Ramos (cell line): Measurements from ENCODE around the gene ACTL8.

ENCODE experiments used
- in situ Hi-C: fragments of 300-500 bp; cut with MboI; formaldehyde crosslinking; loops from one replicate; pipeline ENCODE4 v1.14.3; 2022; ENCODE audit warnings: low sequenced_read_pairs; ENCODE audit not compliant: unreplicated experiment

ACTL8 gene

DNA sequence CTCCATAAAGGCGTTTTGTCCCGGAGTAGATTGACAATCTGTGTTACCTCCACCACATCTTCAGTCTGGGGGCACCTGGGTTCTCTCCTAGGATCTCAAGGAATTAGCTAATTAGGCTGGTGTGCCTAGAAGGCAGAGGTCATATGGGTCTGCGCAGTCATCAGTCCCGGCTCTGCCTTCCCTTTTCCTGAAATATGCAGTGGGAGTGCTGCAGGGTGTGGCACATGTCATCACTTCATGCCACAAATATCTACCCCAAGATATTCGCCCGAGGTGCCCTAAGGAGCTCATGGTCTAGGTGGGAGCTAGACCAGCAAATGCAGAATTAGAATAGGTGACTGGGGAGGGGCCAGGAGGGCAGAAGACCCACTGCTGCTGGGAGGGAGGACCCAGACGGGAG lies 42.9 kb downstream of the ACTL8 start:
- in situ Hi-C loops = no loop called here

DNA sequence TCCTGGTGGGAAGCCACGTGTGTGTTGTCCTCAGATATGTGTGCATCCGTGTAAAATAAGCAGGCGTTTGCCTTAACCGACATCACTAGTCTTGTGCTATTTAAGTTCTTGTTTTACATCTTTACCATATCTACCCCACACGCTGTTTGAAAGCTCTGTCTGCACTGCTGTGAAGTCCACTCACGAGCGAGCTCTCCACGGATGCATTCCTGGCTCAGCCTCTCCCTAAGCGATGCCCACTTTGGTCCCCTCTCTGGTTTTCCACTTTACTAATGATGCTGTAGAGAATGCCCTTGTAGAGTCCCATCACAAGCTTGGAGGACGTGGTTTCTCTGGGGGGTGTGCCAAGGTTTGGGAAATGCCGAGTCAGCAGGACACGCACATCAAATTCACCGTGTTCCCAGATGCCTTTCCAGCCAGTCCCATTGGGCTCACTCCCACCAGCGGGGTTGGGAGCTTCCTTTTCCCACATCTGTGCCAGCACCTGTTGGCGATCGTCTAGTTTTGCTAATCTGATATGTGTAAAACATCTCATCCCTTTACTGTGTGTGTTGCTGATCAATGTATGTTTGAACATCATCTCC lies 43.8 kb downstream of the ACTL8 start:
- in situ Hi-C loops = no loop called here

DNA sequence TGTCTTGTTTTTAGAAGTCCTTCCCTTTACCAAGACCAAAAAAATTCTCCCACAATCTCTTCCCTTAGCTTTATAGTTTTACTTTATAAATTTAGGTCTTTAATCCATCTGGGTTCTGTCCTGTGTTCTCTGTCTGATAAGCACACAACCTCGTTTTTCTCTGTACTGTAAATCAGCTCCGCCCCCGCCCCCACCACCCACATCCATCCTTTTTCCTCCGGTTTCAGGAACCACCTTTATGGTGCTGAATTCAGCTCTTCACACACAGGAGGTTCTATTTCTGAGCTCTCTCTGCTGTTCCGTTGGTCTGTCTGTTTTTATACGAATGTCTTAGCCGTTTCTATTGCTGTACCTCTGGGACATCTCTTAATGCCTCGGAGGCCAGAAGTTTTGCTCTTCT lies 44.5 kb downstream of the ACTL8 start:
- in situ Hi-C loops = no loop called here

DNA sequence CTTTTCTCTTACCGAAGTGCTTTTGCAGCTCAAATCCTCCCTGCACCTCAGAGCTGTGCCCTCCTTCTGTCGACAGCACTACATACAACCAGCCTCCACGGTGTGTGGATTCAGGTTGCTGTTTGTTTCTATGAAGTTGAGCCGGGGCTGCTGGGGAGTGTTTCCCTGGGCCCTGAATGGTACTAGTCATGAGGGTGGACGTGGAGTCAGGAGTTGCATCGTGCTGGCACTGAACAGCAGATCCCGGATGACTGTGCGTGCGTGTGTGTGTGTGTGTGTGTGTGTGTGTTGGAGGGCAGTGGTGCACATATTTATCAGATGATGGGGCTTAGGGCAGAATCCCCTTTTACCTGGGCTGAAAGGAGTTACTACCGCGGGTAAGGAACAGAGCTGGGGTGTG lies 47.0 kb downstream of the ACTL8 start:
- in situ Hi-C loops = no loop called here

DNA sequence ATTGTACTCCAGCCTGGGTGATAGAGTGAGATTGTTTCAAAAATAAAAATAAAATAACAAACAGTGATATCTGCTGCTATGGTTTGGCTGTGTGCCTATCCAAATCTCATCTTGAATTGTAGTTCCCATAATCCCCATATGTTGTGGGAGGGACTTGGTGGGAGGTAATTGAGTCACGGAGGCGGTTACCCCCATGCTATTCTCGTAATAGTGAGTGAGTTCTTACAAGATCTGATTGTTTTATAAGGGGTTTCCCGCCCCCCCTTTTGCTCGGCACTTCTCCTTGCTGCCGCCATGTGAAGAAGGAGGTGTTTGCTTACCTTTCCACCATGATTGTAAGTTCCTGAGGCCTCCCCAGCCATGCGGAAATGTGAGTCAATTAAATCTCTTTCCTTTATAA lies 47.8 kb downstream of the ACTL8 start:
- in situ Hi-C loops = no loop called here

DNA sequence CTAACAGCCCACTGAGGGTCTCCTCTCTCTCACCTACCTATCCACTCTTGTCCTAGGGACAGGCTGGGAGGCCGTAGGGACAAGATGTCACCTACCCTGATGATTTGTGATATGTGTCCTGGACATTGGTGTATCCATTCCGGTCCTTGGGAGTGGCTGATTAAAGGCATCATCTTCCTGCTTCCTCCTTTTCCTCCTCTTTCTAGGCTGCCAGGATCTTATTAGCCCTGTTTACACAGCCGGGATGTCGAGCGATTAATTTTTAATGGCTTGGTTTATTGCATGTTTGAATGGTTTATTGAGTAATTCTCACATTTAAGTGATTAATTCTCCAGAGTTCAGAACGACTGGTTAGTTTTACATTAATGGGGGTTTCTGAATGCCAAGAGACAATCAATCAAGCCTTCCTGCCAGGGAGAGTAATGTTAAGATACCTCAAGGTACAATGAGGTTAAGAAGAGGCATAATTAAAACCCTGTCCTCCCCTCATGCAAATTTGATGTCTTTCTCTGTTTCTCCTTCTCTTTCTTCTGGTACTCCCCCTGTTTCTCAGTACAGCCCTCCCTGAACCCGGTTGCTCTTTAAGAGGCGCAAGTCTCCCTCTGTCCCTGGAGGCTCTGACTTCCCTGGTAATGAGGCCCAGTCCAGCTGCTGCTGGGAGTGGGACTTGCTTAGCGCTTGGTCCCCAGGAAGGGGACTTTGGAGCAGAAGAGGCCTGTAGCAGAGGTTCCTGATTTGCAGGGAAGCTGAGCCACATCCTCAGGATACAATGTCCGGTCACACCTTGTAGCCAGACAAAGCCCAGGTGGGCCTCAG lies 50.9 kb downstream of the ACTL8 start:
- in situ Hi-C loops = no loop called here

DNA sequence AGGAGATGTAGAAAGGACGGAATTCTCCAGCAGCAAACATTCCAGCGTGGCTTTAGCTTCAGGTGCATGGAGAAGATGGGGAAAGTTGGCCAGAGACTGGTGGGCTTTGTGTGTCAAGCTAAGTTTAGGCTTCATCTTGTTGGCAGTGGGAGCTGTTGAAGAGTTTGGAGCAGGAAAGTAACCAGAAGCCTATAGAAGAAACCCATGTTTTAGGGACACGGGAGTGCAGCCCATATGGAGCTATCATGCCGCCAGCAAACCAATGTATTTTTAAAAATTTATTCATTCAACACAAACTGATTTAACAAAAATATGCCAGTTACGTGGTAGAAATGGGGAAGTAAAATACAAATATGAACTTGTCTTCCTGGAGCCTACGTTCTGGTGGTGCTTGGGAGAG lies 53.7 kb downstream of the ACTL8 start:
- in situ Hi-C loops = no loop called here

DNA sequence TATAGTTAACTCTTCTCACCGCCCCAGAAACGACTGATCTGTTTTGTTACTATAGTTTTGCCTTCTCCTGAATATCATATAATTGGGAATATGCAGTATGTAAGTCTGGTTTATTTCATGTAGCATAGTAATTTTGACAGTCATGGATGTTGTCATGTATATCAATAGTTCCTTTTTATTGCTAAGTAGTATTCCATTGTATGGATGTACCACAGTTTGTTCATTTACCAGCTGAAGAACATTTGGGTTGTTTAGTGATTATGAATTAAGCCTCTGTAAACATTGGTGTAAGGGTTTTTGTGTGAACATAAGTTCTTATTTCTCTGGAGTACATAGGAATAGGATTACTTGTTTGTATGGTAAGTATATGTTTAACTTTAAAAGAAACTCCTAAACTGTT lies 55.5 kb downstream of the ACTL8 start:
- in situ Hi-C loops = no loop called here

DNA sequence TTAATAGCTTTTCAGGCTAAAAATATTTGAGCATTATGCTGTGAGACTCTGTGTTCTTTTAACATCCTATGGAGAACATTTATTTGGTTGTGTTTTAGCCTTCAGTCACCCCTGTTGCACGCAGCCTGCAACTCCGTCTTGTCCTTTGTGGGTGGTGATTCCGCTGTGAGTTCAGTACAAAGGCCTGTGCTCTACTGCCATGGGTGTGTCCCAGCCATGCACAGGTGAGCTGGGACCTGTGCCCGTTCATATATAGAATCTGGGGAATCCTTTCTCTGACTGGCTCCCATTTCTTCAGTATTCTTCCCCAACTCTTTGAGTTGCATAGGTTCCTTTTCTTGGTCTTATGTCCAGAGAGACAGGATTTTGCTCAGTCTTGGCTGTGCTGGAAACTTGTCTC lies 61.4 kb downstream of the ACTL8 start:
- in situ Hi-C loops = no loop called here

DNA sequence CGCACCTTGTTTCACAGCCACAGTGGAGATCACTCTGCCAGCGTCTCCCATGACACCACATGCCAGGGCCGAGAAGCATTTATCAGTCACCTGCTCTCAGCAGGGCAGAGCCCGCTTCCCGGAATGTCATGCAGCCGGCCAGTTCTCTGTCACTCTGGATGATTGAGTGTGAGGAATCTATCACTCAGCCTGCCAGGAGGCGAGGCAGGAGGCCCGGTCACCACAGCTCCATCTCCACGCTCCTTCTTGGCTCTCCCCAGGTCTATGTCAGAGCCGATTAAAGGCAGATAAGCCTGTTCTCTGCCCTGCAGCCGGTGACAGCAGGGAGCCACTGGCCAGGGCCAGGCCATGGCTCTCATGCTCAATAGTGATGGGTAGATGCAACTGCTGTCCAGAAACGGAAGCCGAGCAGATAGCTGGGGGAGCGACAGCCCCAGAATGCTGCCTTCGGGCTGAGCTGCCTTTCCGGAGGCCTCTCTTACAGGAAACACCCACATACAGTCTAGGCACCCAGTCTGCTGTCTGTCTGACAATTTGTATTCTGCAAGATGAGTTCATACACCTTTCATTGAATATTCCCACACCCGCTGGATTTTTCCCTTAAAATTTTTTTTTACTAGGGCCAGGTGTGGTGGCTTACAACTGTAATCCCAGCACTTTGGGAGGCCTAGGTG lies 64.1 kb downstream of the ACTL8 start:
- in situ Hi-C loops = no loop called here

DNA sequence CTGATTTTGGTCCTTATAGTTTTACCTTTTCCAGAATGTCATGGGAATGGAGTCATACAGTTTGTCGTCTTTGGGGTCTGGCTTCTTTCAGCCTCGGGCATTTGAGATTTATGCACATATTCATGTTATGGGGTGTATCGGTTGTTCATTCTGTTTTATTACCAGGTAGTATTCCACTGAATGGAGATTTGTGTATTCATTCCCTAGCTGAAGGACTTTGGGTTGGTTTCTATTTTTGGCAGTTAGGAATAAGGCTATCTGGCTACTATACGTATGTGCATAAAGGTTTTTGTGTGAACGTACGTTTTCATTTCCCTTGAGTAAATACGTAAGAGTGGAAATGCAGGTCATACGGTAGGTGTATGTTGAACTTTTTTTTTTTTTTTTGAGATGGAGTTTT lies 65.1 kb downstream of the ACTL8 start:
- in situ Hi-C loops = no loop called here

DNA sequence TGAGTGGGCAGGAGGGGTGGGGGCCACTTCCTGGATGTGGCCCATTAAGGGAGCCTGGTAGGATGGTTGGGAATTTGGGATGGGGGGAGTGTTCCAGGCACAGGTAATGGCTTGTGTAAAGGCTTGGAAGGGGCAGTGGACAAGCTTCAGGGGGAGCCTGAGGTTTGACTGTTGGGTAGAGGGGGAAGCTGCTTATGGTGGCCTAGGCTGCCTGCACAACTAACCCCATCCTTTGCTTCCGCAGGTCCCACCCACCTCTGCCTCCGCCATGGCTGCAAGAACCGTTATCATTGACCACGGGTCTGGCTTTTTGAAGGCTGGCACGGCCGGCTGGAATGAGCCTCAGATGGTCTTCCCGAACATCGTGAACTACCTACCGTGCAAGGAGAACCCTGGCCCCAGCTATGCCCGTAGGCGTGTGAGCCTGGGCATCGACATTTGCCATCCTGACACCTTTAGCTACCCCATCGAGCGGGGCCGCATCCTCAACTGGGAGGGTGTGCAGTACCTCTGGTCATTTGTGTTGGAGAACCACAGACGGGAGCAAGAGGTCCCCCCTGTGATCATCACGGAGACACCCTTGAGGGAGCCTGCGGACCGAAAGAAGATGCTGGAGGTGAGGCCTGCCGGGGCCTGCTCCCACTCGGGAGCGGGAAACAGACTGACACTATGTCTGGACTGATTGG lies 67.8 kb downstream of the ACTL8 start:
- in situ Hi-C loops = no loop called here

DNA sequence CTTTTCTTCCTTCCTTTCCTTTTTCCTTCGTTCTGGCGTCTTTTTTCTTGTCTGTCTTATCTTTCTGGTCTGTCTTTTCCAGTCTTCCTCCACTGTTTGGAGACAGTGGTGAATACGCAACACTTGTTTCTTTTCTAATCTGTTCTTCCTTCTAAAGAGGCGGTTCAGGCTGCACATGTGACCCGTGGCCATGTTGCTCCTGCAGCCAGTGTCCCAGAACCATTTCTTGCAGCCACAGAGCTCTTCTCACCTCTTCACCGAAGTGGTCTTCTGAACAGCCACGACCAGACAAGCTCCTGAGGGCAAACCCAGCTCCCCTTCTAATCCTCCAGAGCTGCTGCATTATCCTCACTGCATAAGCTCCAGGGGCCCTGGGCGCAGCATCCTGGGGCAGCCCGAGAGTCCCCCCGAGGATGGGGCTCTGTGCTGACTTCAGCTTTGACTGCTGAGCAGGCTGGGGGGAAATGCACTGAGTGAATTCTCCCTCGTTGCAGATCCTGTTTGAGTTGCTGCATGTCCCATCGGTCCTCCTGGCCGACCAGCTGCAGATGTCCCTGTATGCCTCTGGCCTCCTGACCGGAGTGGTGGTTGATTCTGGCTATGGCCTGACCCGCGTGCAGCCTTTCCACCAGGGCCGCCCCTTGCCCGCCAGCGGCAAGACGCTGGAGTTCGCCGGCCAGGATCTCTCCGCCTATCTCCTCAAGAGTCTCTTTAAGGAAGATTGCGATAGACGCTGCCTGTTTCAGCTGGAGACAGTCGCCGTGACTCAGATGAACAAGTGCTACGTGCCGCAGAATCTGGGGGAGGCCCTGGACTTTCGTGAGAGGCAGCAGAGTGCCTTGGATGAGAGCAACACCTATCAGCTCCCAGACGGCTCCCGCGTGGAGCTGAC lies 70.4 kb downstream of the ACTL8 start:
- in situ Hi-C loops = no loop called here

DNA sequence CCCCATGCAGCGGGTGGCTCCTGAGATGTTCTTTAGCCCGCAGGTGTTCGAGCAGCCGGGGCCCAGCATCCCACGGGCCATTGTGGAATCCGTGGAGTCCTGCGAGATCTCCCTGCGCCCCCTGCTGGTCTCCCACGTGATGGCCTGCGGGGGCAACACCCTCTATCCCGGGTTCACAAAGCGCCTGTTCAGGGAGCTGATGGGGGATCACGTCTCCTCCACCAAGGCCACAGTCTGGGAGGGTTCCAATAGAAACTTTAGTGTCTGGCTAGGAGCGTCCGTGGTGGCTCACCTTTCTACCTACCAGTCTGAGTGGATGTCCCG lies 71.0 kb downstream of the ACTL8 start:
- in situ Hi-C loops = no loop called here

DNA sequence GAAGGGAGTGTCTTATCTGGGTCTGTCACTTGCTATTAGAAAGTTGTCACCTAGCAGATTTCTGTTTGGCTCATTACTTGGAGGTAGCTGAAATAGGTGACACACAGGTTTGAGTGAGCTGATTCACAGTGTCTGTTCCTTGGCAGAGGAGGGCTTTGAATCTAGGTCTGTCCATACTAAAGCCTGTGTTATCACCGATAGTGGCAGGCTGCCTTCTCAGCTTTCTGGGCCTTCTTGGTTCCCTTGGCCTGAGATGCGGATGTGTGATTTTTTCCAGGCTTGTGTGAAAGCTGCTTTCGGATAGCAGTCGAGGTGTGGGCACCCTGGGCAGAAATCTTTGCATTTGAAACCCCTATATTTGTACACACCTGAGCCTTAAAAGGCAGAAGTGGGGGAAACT lies 73.9 kb downstream of the ACTL8 start:
- in situ Hi-C loops = no loop called here

DNA sequence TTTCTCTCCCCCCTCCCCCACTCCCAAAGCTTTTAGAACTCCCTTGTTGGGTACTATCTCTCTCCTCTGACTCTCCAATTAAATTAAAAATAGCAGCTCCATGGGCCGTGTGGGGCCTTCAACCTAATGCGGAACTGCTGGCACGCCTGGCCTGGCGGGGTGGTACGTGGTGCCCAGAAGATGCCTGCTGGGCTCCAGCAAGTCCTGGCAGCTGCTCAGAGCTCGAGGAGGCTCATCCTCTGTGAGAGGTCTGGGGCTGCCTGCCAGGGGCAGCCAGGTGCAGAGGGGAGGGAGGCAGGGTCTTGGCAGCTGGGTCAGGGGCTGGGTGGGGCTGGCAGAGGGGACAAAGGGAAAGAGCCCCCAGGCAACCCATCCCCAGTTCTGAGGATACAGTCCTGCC lies 74.4 kb downstream of the ACTL8 start:
- in situ Hi-C loops = no loop called here

DNA sequence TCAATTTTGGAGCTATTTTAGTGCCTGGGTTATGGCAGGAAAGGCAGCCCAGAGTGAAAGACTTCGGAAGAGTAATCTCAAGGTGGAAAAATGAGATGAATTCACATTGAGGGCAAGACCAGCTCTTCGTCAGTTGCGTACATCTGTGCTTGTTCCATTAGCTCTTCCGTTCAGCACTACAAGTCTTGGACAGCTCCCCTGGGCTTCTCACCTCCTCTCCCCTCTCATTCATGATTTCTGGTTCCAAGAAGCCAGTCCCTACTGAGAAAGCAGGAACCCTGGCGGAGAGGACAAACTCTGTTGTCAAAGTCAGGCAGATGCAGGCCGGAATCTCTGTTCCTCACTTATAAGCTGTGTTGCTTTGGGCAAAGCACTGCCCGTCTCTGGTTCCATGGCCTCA lies 76.5 kb downstream of the ACTL8 start:
- in situ Hi-C loops = no loop called here

DNA sequence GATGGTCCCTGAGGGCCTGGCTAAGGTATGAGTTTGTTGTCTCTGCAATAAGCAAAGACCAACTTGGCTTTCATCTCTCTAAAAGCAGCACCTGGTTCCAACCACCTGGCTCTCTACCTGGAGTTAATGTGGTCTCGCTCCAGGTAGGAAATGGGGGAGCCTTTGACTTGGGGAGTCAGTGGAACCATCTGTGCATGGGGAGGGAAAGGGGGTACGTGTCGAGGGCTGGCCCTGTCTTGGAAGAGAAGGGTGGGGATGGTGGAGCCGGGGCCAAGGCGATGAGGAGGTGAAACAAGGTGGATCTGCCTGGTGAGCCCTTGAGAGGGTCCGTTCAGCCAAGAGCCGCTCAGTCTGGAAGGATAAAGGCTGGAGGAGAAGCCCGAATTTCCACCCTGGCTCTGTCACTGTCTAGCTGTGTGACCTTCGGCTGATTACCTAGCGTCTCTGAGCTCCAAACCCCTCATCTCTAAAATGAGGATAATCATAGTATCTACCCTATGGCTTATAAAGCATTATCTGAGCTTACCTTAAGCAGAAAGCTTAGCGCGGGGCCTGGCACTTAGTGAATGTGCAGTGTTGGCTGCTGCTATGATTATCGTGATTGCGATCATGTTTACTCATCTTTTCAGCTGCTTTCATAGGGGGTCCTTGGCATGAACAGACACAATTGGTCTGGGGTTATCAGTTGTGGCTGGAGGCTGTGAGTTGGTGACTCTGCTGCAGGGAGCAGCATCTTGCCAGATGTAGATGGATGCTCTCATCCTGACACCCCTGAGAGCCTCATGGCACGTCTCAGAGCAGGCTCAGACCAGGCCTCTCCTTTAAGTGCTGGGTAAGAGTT lies 78.7 kb downstream of the ACTL8 start:
- in situ Hi-C loops = no loop called here

DNA sequence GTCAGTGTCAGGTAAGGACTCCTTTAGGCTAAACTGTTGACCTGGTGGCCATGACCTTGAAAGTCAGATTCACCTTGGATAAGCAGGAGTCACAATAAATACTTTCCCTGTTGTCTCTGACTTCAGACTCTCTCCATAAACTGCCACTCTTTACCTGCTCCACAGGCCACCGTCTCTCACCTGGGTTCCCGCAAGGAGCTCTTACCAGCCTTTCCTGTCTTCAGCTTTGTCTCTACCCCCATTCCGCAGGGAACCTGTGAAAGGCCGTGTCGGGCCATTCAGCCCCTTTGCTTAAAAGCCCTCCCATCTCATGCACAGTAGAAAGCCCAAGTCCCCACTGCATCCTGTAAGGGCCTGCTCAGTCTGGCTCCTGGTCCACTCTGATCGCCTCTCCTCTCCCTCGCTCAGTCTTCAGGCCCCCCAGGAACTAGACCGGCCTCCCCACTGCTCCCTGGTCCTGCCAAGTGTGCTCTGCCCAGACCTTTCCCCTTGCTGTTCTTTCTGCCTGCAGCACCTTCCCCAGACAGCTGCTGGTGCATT lies 79.5 kb downstream of the ACTL8 start:
- in situ Hi-C loops = no loop called here
